RCC 7860 (cell line): ENCODE results near the gene MAPK13.

Source experiments
- DNase-seq: peaks from one replicate; pipeline ENCODE4 v3.0.0-alpha.2; 2015; ENCODE audit warnings: low spot score
- FAIRE-seq: peaks from 2 replicates; lab custom pipeline; 2012; peaks lifted over from hg19 to GRCh38; lab: Jason Lieb, UNC

The MAPK13 gene

DNA sequence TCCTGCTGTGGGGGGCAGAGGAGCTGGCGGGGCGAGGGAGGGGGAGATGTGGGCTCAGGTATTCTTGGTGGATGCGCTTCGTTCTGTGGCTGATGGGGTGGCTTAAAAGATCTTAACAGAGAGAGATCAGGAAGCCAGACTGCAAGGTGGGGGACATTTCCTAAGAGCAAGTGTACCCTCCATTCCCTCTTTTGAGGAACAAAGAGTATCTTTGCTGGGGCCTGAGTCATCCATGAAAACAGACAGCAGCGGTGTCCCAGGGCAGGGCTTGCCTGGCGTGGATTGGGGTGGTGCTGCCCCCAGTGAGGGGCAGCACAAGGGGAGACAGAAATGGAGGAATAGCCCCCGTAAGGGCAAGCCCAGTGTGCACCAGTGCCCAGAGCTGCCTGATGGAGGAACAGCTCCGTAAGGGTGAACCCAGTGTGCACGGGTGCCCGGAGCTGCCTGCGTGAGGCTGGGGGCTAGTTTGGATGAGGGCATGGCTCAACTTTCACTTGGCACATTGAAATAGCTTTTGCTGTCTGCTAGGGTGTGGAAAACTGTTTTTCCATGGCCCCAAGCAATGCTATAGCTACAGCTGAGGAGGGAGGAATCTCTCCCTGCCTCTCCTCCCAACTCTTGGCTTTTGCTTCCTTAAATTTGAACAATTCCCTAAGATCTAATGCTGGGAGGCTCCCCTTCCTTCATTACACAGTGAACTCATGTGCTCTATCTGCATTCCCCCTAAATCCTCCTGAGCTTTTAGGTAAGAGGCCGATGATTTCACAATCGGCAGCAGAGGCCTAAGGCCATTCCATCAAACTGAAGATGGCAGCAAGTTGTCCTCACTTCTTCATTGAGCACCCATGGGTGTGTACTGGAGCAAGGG lies 12.9 kb downstream of the MAPK13 start:
- no peak for FAIRE-seq

DNA sequence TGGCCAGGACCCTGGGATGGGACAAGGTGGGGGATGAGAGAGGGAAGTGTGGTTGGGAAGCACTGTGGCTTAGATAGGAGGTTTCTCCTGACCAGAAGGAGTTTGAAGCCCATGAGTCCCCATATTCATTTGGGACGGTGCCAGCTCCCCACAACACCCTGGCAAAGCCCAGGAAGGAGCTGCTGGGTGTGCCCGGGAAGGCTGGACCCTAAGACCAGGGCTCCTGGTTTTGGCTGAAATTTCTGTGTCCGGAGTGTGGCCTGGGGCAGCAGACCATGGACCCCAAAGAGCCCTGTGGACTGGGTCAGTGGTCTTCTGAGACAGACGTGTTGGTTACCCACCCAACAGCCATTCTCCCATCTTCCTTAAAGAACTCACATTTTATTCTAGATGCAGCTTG lies 15.2 kb downstream of the MAPK13 start:
- FAIRE-seq (no peak), DNase-seq (no peak)

More for the DNA sequence above, 12.9 kb downstream of the MAPK13 start:
- DNase-seq: no peak

DNA sequence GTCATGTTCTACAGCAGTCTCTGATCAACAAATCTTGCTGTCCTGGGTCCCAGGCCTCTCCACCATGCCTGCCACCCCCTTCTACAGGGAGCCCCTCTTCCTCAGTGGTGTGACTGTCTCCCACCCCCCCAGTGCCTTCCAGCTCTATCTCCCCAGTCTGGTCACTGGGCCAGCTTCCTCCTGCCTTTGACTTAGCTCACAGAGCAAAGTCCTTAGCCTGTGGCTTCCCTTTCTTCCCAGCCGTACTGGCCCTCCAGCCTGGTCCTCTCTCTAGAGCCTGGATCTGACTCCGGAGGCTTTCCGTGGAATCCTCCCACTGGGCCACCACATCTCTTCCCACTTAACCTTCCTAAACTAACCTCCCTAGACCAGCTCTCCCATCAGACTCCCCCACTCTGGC lies 17.0 kb downstream of the MAPK13 start:
- FAIRE-seq (no peak), DNase-seq (no peak)

DNA sequence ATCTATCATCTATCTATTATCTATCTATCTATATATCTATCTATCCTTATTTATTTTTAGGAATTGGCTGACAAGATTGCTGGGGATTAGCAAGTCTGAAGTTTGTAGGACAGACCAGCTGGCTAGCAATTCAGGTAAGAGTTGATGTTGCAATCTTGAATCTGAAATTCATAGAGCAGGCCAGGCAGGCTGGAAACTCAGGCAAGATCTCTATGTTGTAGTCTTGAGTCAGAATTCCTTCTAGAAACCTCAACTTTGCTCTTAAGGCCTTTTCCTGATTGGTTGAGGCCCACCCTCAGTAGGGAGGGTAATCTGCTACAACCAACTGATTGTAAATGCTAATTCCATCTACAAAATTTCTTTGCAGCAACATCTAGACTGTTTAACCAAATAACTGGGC lies 19.2 kb downstream of the MAPK13 start:
- FAIRE-seq: no peak
- DNase-seq: no peak

DNA sequence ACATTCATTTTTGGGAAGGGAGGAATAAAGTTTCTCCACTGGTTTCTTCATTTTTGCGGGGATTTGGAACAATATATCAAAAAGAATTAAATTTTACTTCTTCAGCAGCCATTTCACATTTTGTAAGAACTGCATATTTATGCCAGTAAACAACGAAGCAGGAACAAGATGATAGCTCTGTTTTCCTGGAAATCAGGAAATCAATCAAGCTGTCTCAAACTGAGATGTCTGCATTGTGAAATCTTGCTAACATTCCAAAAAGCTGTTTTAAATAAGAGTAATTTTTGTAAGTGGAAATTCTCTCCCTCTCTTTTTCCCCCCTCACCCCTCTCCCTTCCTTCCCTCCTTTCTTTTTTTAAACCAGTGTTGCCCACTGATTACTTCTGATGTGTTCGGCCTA lies 20.0 kb downstream of the MAPK13 start:
- FAIRE-seq (no peak), DNase-seq (no peak)

DNA sequence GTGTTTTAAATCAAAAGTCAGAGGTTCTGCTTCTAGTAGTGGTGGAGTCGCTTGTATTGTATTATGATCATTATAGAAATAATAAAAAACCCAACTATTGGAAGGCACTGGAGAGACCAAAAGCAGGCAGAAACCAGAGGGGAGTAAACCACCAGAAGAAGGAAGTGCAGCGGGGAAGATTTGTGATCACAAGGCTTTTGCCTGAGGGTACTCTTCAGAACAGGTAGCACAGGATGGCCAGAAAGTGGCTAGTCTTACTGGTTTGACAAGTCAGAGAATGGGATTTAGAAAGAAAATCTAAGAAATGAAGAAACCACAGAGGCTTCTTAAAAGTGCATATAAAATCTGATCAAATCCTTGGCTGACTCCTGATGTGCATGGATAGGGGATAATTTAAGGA lies 24.0 kb downstream of the MAPK13 start:
- DNase-seq (no peak), FAIRE-seq (no peak)

DNA sequence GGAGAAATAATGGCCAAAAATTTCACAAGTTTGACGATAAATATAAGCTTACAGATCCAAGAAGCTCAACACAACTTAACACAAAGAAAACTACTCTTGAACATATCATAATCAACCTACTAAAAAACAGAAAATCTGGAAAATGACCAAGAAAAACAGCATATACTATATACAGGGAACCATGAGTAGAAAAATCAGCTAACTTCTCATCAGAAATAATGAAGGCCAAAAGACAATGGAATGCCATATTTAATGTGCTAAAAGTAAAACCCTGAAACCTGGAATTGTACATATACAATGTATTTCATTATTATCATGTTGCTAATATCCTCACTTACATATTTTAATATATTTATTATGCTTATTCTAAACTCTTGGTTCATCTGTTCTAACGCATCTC lies 25.3 kb downstream of the MAPK13 start:
- DNase-seq (no peak), FAIRE-seq (no peak)

DNA sequence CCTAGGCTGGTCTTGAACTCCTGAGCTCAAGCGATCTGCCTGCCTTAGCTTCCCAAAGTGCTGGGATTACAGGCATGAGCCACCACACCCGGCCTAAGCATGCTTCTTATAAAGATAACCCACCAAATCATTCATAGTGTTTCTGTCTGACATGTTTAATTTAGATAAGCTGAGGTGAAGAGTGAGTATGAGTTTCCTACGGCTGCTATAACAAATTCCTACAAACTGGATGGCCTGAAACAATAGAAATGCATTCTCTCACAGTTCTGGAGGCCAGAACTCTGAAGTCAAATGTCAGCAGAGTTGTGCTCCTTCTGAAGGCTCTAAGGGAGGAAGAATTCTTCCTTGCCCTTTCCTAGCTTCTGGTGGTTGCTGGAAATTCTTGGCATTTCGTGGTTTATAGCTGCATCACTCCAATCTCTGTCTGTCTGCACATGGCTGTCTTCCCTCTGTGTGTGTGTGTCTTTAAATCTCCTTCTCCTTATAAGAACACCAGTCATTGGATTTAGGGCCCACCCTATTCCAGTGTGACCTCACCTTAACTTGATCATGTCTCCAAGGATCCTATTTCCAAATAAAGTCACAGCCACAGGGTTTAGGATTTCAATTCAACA lies 29.9 kb downstream of the MAPK13 start:
- DNase-seq: no peak
- no peak for FAIRE-seq

DNA sequence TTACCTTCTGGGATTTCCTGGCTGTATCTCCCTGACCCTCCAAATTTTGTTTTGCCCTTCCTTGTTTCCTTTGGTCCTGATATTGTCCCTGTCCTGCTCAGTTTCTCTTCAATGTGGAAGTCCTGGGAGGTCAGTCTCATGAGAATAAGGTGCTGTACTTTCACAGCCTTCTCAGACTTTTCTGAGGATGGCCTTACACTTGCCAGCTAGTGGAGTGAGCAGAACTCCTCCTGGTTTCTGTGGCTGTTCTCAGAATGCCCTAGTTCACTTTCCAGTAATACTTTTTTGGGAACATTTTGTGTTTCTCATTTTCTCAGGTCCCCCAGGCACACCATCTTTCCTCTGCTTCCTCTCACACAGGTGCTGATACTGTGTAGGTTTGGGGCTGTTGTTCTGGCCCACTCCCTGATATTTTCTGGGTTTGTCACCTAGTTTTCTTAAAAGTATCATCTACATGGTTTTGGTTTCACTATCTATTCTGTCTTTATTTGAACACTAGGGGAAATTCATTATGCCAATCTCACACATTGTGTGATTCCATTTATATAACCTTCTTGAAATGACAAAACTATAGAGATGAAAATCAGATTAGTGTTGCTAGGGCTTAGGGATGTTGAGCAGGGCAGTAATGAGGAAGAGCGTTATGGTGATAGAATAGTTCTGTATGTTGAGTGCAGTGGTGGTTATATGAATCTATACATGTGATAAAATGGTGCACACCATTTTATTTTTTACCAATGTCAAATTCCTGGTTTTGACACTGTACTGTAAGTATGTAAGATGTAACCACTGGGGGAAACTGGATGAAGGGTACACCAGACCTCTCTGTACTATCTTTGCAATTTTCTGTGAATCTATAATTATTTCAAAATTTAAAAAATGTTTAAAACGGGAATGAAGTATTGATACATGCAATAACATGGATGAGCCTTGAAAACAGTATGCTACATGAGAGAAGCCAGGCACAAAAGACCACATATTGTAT lies 39.0 kb downstream of the MAPK13 start:
- DNase-seq: no peak

DNA sequence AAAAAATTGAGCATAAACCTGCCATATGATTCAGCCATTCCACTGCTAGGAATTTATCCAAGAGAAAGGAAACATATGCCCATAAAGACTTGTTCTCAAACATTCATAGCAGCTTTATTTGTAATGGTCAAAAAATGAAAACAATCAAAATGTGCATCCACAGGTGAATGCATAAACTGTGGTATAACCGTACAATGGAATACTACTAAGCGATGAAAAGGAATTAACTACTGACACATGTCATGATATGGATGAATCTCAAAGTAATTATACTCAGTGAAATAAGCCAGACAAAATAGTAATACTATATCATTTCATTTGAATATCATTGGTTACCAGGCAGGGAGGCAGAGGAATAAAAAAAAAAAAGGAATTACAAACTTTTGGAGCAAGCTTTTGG lies 40.4 kb downstream of the MAPK13 start:
- DNase-seq (no peak), FAIRE-seq (no peak)

More for the DNA sequence above, 39.0 kb downstream of the MAPK13 start:
- FAIRE-seq: no peak

DNA sequence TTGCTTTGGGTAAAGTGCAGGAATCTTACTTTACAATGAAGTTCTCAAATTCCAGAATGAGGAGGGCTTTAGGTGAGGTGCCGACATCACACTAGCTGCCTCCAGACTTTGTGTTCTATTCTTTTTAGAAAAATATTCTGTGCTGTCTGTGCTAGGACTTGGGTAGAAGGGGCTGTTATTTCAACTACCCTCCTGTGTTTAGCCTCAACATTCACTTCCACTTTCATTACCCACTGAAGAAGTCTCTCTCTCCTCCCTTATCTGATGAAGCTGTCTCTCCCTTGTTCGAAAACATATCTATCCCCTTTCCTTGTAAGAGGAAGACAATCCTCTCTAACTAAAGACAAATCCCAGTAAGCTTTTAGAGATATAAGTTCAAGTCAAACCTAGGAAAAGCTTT lies 41.3 kb downstream of the MAPK13 start:
- FAIRE-seq (no peak), DNase-seq (no peak)

DNA sequence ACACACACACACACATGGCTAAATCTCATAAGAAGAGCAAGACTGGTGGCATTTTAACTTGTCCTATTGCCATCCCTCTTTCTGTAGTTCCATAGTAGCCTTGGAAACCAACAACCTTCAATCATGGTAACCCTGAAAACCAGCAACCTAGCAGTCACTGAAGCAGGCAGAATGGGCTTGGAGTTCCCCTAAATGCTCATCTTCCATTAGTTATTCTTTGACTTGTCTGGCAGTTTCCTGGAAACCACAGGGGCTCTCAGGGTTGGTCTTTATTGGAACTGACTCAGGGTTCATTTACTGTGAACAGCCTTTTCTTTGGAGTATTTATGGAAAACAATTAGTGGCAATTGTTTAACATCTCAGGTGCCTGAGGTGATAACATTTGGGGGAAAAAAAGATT lies 46.9 kb downstream of the MAPK13 start:
- DNase-seq (peak; percentile 67), FAIRE-seq (peak; percentile 81)

DNA sequence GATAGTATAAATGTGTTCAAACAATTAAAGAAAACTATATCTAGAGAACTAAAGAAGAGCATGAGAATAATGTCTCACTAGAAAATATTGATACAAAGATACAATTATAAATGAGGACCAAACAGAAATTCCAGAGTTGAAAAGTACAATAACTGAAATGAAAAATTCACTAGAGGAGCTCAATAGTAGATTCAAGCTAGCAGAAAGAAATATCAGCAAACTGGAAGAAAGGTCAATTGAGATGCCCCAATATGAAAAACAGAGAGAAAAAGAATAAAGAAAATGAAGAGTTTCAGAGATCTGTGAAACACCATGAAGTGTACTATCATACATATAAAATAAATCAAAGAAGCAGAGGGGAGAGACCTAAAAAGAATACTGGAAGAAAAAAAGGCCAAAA lies 48.2 kb downstream of the MAPK13 start:
- no peak for DNase-seq
- no peak for FAIRE-seq

DNA sequence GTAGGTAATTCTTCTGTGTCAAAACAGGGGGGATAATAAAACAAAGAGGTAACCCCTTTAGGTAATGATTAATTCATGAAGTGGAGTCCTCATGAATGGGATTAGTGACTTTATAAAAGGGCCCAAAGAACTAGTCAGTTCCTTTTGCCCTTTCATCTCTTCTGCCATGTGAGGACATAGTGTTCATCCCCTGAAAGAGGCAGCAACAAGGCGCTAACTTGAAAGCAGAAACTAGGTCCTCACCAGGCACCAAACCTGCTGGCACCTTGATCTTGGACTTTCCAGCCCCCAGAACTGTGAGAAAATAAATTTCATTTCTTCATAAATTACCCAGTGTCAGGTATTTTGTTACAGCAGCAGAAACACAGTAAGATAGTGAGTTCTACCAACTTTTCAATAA lies 49.8 kb downstream of the MAPK13 start:
- no peak for FAIRE-seq
- DNase-seq: no peak

DNA sequence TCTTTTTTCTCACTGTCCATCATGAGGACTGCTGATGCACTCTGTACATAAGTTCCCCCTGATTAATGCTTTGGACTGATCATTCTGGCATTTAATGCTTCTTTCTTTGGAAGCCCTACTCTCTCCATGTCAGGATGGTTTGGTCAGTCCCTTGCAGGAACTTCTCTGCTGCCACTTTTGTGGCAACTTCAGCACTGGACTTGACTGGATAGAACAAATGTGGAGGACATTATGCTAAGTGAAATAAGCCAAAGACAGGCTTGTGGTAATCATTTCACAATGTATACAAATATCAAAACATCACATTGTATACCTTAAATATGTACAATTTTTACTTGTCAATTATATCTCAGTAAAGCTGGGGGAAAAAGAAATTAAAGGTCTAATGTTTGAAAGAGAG lies 54.0 kb downstream of the MAPK13 start:
- FAIRE-seq: no peak

DNA sequence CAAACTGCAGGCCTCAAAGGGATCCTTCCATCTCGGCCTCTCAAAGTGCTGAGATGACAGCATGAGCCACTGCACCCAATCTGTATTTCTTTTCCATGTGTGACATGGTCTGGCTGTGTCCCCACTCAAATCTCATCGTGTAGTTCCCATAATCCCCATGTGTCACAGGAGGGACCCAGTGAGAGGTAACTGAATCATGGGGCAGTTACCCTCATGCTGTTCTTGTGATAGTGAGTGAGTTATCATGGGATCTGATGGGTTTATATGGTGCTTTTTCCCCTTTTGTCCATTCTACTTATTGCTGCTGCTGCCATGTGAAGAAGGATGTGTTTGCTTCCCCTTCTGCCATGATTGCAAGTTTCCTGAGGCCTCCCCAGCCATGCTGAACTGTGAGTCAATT lies 55.9 kb downstream of the MAPK13 start:
- FAIRE-seq (no peak), DNase-seq (no peak)

More for the DNA sequence above, 54.0 kb downstream of the MAPK13 start:
- DNase-seq: no peak

DNA sequence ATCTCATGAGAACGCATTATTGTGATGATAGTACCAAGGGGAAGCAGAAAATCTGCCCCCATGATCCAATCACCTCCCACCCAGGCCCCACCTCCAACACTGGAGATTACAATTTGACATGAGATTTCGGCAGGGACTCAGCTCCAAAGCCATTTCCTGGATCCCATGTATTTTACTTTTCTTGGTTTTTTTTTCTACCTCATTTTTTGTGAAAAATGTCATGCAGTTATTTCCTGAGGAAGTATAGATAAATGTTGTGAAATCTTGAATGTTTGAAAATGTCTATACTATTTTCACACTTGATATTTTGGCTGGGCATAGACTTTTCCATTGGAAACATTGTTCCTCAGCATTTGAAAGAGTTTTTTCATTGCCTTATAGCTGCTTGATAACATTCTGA lies 57.1 kb downstream of the MAPK13 start:
- DNase-seq (no peak), FAIRE-seq (no peak)
